A549 (cell line): ENCODE measurements around the gene TBRG4. TPM values are rescaled to one million over a fixed set of nuclear protein-coding genes. Genes with fewer than 3 reads are reported as not detected.

Experiments used
- ATAC-seq, 2 experiments: fragments of 200-7000 bp in 1 of 2; fragments of >200 bp in 1 of 2; cut with Nextera tagmentation in 1 of 2; cut with Tn5 transposase in 1 of 2; 3 replicates each; pipeline versions ENCODE4 v1.8.0 to v1.9.1; 2018 to 2020; ENCODE audit warnings: mild to moderate bottlenecking in 1 of 2, moderate library complexity in 1 of 2
- CTCF ChIA-PET: fragments of 300-600 bp; sonication (Branson Sonifier 250); formaldehyde crosslinking; extraction: SDS; loops from one replicate; lab custom pipeline; 2021; ENCODE audit warnings: antibody characterized with exemption, inconsistent platforms; lab: Yijun Ruan, JAX
- POLR2A ChIA-PET: fragments of 350-600 bp; formaldehyde crosslinking; extraction: SDS; loops from one replicate; lab custom pipeline; 2021; ENCODE audit warnings: antibody characterized with exemption, inconsistent platforms; lab: Yijun Ruan, JAX
- DNase-seq, 2 experiments: peaks; one replicate each; pipeline versions ENCODE4 v3.0.0 to v3.0.0-alpha.2; 2011 to 2016; ENCODE audit warnings: low read depth in 1 of 2, low spot score in 1 of 2
- FAIRE-seq: peaks from 2 replicates; lab custom pipeline; 2011; peaks lifted over from hg19 to GRCh38; lab: Jason Lieb, UNC
- H3K27ac ChIP-seq, 2 experiments: fragments of >200 bp; sonication (Bioruptor Twin); formaldehyde crosslinking; 3 replicates each; pipeline ENCODE4 v1.5.1; 2016 to 2017
- H3K4me1 ChIP-seq: fragments of >200 bp; sonication (Bioruptor Twin); formaldehyde crosslinking; 3 replicates; pipeline ENCODE4 v1.6.1; 2016
- H3K4me2 ChIP-seq: fragments of >200 bp; sonication (Bioruptor Twin); formaldehyde crosslinking; 3 replicates; pipeline ENCODE4 v1.6.1; 2016
- H3K4me3 ChIP-seq: fragments of >200 bp; sonication (Bioruptor Twin); formaldehyde crosslinking; 3 replicates; pipeline ENCODE4 v1.5.1; 2016
- H3K9me3 ChIP-seq: fragments of >200 bp; sonication (Bioruptor Twin); formaldehyde crosslinking; 3 replicates; pipeline ENCODE4 v1.6.1; 2016
- CBX8 ChIP-seq: fragments of 200-600 bp; sonication (generic); IDR thresholded peaks from 2 replicates; pipeline ENCODE4 v1.6.1; 2016
- CHD2 ChIP-seq: fragments of 150-350 bp; IDR thresholded peaks from 2 replicates; pipeline ENCODE4 v1.6.1; 2014; ENCODE audit warnings: low read length; ENCODE audit not compliant: partially characterized antibody
- CHD4 ChIP-seq: fragments of 200-600 bp; sonication (generic); IDR thresholded peaks from 2 replicates; pipeline ENCODE4 v1.6.1; 2016; ENCODE audit warnings: antibody characterized with exemption, mild to moderate bottlenecking, borderline replicate concordance
- EHMT2 ChIP-seq: fragments of 200-600 bp; sonication (generic); IDR thresholded peaks from 2 replicates; pipeline ENCODE4 v1.6.1; 2016; ENCODE audit warnings: antibody characterized with exemption, low read depth, mild to moderate bottlenecking, moderate library complexity
- EP300 ChIP-seq, 2 experiments: fragments of >200 bp; sonication (Bioruptor Twin); formaldehyde crosslinking; IDR thresholded peaks; 2 replicates in 1 of 2; 3 replicates in 1 of 2; pipeline ENCODE4 v1.6.1; 2016 to 2017
- ESRRA ChIP-seq: fragments of 150-350 bp; IDR thresholded peaks from 2 replicates; pipeline ENCODE4 v1.6.1; 2014; ENCODE audit warnings: mild to moderate bottlenecking, low read length, borderline replicate concordance
- FOSB ChIP-seq: fragments of 250-450 bp; sonication (Bioruptor Pico); IDR thresholded peaks from 2 replicates; pipeline ENCODE4 v1.5.0; 2020; ENCODE audit warnings: mild to moderate bottlenecking, moderate library complexity
- FOXS1 ChIP-seq: fragments of 250-450 bp; sonication (Bioruptor Pico); IDR thresholded peaks from 2 replicates; pipeline ENCODE4 v1.5.0; 2020; ENCODE audit warnings: mild to moderate bottlenecking, moderate library complexity
- GATA3 ChIP-seq: IDR thresholded peaks from 2 replicates; pipeline ENCODE4 v1.6.1; 2012; ENCODE audit warnings: borderline replicate concordance
- HDAC2 ChIP-seq: fragments of 200-600 bp; sonication (generic); IDR thresholded peaks from 2 replicates; pipeline ENCODE4 v1.6.1; 2016
- HOXB5 ChIP-seq: fragments of 250-450 bp; sonication (Bioruptor Pico); IDR thresholded peaks from 2 replicates; pipeline ENCODE4 v1.5.0; 2020; ENCODE audit warnings: mild to moderate bottlenecking, moderate library complexity
- KDM5A ChIP-seq: fragments of 200-600 bp; sonication (generic); IDR thresholded peaks from 2 replicates; pipeline ENCODE4 v1.6.1; 2016; ENCODE audit warnings: antibody characterized with exemption, mild to moderate bottlenecking
- MYC ChIP-seq: IDR thresholded peaks from 2 replicates; pipeline ENCODE4 v1.6.1; 2012; ENCODE audit warnings: mild to moderate bottlenecking, inconsistent platforms, low read length, improper control_type of control experiment, borderline replicate concordance
- NPAS2 ChIP-seq: fragments of 250-450 bp; sonication (Bioruptor Pico); IDR thresholded peaks from 2 replicates; pipeline ENCODE4 v1.8.0; 2022; ENCODE audit warnings: mild to moderate bottlenecking, moderate library complexity, borderline replicate concordance
- RCOR1 ChIP-seq: fragments of 150-350 bp; IDR thresholded peaks from 2 replicates; pipeline ENCODE4 v1.6.1; 2014; ENCODE audit warnings: antibody characterized with exemption, low read length, low read depth
- RFX5 ChIP-seq: fragments of 450-650 bp; IDR thresholded peaks from 2 replicates; pipeline ENCODE4 v1.7.1; 2014; ENCODE audit warnings: antibody characterized with exemption, mild to moderate bottlenecking, moderate library complexity
- TFCP2L1 ChIP-seq: fragments of 250-450 bp; sonication (Bioruptor Pico); IDR thresholded peaks from 2 replicates; pipeline ENCODE4 v1.5.0; 2021; ENCODE audit warnings: mild to moderate bottlenecking
- ZNF302 ChIP-seq: fragments of 250-450 bp; sonication (Bioruptor Pico); IDR thresholded peaks from 2 replicates; pipeline ENCODE4 v1.9.0; 2021; ENCODE audit warnings: inconsistent platforms, mild to moderate bottlenecking, moderate library complexity
- WGBS: methylation state at CpG from one replicate; pipeline ENCODE4 v1.1.6; 2017; ENCODE audit errors: missing lambda C conversion rate; 5-methylcytosine and 5-hydroxymethylcytosine counted together
- polyA plus RNA-seq, 4 experiments: library from polyadenylated mRNA; depleted of rRNA in 3 of 4; stranded (reverse); fragments of >200 nt; fragmentation: RNase III in 1 of 4; extraction: RNeasy Plus Mini Kit Qiagen cat#74134 plus additional on column Dnase treatment in 1 of 4; gene quantifications; 2 replicates in 3 of 4; 3 replicates in 1 of 4; pipeline ENCODE4 v1.2.3, GENCODE V29; 2011 to 2017
- TF ChIP-seq, protein P1 (sequence below): fragments of 450-650 bp; IDR thresholded peaks from 2 replicates; pipeline ENCODE4 v1.6.1; 2014; ENCODE audit warnings: antibody characterized with exemption
- TF ChIP-seq, protein P2 (sequence below): fragments of >200 bp; sonication (Bioruptor Twin); formaldehyde crosslinking; IDR thresholded peaks from 3 replicates; pipeline ENCODE4 v1.6.1; 2016
- TF ChIP-seq, protein P3 (sequence below): IDR thresholded peaks from 2 replicates; pipeline ENCODE4 v1.6.1; 2012
- TF ChIP-seq, protein P4 (sequence below): fragments of 200-600 bp; sonication (generic); IDR thresholded peaks from 2 replicates; pipeline ENCODE4 v1.6.1; 2016; ENCODE audit warnings: antibody characterized with exemption, mild to moderate bottlenecking, moderate library complexity
- TF ChIP-seq, protein P5 (sequence below): fragments of 250-450 bp; sonication (Bioruptor Pico); IDR thresholded peaks from 2 replicates; pipeline ENCODE4 v1.5.0; 2020; ENCODE audit warnings: low read depth, mild to moderate bottlenecking, moderate library complexity
- TF ChIP-seq, protein P6 (sequence below): IDR thresholded peaks from 2 replicates; pipeline ENCODE4 v1.6.1; 2012; ENCODE audit warnings: low read depth, borderline replicate concordance

TBRG4 gene
- polyA plus RNA-seq, 2 of the 4 experiments (the other 2 are of a cell fraction) = 88.8 to 100 TPM

DNA sequence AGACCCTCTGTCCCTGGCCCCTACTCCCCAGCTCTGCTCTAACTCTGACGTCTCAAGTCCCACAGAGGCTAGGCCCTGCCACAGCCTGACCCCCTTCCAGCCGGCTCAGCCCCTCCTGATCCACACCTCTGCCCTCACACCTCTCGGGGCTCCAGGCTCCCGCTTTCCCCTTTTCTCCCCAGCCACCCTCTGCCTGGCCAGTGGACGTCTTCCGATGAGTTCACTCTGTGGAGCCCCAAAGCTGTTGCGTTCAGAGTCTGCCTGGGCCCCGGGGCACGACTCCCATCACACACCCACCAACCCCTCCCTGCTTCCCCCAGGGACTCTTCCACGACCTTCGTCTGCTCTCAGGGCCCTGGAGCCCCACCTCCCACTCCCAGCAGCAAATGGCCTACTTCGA lies 18.4 kb upstream of the TBRG4 start:
- DNase-seq (no peak), FAIRE-seq (no peak), ATAC-seq (no peak)
- ChIA-PET CTCF (interaction anchor here (1.5 kb wide), 1 partner anchor 273 kb away, joined by 4 read pairs; no protein-coding TSS in a partner anchor), POLR2A (no interaction called here)
- Histone ChIP-seq H3K4me2 (no peak overlapping the region), H3K27ac (no peak overlapping the region), H3K4me3 (no peak overlapping the region), H3K4me1 (no peaks in the 10 kb centered on the region), H3K9me3 (no peaks in the 10 kb centered on the region)
- TF ChIP-seq RCOR1 (no peak), GATA3 (no peak), HDAC2 (no peak), CHD2 (no peak), ZNF302 (no peak), NPAS2 (no peak), CHD4 (no peak), ESRRA (no peak), CBX8 (no peak)
- TF ChIP-seq, protein P1, sequence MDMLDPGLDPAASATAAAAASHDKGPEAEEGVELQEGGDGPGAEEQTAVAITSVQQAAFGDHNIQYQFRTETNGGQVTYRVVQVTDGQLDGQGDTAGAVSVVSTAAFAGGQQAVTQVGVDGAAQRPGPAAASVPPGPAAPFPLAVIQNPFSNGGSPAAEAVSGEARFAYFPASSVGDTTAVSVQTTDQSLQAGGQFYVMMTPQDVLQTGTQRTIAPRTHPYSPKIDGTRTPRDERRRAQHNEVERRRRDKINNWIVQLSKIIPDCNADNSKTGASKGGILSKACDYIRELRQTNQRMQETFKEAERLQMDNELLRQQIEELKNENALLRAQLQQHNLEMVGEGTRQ = no peak
- TF ChIP-seq, protein P2, sequence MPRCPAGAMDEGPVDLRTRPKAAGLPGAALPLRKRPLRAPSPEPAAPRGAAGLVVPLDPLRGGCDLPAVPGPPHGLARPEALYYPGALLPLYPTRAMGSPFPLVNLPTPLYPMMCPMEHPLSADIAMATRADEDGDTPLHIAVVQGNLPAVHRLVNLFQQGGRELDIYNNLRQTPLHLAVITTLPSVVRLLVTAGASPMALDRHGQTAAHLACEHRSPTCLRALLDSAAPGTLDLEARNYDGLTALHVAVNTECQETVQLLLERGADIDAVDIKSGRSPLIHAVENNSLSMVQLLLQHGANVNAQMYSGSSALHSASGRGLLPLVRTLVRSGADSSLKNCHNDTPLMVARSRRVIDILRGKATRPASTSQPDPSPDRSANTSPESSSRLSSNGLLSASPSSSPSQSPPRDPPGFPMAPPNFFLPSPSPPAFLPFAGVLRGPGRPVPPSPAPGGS = no peak
- 79% methylated on average over 12 of the region's 12 CpGs for WGBS

DNA sequence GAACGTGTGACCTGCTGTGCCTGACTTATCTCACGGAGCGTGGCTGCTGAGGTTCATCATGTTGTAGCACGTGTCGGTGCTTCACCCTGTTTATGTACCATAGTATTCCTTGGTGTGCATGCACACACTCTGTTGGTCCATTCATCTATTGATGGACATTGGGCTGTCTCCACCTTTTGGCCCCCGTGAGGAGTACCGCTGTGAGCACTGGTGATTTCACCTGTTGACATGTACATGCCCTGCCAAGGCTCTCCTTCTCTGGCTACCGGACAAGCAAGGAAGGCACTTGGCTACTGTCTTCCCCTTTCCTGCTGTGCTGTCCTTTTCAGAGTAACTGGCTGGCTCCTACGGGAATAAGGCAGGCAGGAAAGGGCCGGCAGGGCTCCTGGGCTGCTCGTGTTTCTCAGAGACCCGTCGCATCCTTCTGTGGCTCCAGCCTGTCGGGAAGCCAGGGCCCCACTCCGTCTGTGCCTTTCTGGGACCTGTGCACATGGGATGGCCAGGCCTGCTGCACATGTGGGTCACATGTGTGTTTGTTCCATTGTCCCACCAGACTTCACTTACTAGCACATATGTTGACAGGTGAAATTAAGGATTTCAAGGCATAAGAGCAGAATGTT lies 17.8 kb upstream of the TBRG4 start:
- ChIA-PET CTCF (interaction anchor here (1.5 kb wide), 1 partner anchor 272 kb away, joined by 4 read pairs; no protein-coding TSS in a partner anchor), POLR2A (no interaction called here)
- Histone ChIP-seq H3K4me2 (no peak overlapping the region), H3K4me3 (no peak overlapping the region), H3K4me1 (no peaks in the 10 kb centered on the region), H3K27ac (no peak overlapping the region), H3K9me3 (no peaks in the 10 kb centered on the region)
- FAIRE-seq = no peak
- DNase-seq = no peak
- TF ChIP-seq ESRRA (no peak), FOSB (CRISPR knock-in tag) (no peak)
- TF ChIP-seq, protein P3, sequence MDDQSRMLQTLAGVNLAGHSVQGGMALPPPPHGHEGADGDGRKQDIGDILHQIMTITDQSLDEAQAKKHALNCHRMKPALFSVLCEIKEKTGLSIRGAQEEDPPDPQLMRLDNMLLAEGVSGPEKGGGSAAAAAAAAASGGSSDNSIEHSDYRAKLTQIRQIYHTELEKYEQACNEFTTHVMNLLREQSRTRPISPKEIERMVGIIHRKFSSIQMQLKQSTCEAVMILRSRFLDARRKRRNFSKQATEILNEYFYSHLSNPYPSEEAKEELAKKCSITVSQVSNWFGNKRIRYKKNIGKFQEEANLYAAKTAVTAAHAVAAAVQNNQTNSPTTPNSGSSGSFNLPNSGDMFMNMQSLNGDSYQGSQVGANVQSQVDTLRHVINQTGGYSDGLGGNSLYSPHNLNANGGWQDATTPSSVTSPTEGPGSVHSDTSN = no peak
- ATAC-seq = peak in 1 of 2 experiments; percentile 20; a peak in 1 of 6 replicates
- 77% methylated on average over 15 of the region's 15 CpGs for WGBS

DNA sequence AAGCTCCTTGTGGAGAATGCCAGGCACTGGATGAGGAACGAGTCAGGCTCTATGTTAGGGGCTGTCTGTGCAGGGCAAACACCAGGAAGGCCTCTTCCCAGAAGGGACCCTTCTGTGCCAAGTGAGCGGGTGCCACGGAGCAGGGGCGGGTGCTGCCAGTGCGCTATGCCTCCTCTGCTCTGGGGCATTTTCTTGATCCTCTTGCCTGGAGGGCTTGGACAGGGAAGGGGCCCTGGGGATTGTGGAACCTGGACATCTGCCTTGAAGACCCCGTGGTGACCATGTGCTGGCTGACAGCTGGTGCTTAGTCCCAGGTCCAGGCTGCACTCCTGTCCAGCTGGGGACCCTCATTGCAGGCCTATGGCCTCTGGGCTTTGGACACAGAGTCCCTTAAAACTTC lies 15.4 kb upstream of the TBRG4 start:
- Histone ChIP-seq H3K4me1 (no peaks in the 10 kb centered on the region), H3K9me3 (no peaks in the 10 kb centered on the region), H3K4me3 (no peak overlapping the region), H3K27ac (no peak overlapping the region), H3K4me2 (no peak overlapping the region)
- ATAC-seq (no peak), DNase-seq (no peak), FAIRE-seq (no peak)
- ChIA-PET CTCF (interaction anchor here (0.8 to 2.4 kb wide), 4 partner anchors 8 to 536 kb away, joined by 3 to 11 read pairs (median 3); no protein-coding TSS in a partner anchor), POLR2A (no interaction called here)
- WGBS = 61% methylated on average over 6 of the region's 6 CpGs
- TF ChIP-seq EHMT2 (no peak), RFX5 (no peak), FOXS1 (CRISPR knock-in tag) (no peak), HOXB5 (no peak), MYC (no peak), RCOR1 (no peak), TFCP2L1 (no peak), ZNF302 (no peak), EP300 (IDR thresholded peaks at IDR 0.05) (no peak), NPAS2 (no peak), GATA3 (no peak), KDM5A (no peak), HDAC2 (no peak)
- TF ChIP-seq, protein P1 = no peak
- TF ChIP-seq, protein P4, sequence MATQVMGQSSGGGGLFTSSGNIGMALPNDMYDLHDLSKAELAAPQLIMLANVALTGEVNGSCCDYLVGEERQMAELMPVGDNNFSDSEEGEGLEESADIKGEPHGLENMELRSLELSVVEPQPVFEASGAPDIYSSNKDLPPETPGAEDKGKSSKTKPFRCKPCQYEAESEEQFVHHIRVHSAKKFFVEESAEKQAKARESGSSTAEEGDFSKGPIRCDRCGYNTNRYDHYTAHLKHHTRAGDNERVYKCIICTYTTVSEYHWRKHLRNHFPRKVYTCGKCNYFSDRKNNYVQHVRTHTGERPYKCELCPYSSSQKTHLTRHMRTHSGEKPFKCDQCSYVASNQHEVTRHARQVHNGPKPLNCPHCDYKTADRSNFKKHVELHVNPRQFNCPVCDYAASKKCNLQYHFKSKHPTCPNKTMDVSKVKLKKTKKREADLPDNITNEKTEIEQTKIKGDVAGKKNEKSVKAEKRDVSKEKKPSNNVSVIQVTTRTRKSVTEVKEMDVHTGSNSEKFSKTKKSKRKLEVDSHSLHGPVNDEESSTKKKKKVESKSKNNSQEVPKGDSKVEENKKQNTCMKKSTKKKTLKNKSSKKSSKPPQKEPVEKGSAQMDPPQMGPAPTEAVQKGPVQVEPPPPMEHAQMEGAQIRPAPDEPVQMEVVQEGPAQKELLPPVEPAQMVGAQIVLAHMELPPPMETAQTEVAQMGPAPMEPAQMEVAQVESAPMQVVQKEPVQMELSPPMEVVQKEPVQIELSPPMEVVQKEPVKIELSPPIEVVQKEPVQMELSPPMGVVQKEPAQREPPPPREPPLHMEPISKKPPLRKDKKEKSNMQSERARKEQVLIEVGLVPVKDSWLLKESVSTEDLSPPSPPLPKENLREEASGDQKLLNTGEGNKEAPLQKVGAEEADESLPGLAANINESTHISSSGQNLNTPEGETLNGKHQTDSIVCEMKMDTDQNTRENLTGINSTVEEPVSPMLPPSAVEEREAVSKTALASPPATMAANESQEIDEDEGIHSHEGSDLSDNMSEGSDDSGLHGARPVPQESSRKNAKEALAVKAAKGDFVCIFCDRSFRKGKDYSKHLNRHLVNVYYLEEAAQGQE = no peak
- TF ChIP-seq, protein P5, sequence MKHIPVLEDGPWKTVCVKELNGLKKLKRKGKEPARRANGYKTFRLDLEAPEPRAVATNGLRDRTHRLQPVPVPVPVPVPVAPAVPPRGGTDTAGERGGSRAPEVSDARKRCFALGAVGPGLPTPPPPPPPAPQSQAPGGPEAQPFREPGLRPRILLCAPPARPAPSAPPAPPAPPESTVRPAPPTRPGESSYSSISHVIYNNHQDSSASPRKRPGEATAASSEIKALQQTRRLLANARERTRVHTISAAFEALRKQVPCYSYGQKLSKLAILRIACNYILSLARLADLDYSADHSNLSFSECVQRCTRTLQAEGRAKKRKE = no peak
- TF ChIP-seq, protein P6, sequence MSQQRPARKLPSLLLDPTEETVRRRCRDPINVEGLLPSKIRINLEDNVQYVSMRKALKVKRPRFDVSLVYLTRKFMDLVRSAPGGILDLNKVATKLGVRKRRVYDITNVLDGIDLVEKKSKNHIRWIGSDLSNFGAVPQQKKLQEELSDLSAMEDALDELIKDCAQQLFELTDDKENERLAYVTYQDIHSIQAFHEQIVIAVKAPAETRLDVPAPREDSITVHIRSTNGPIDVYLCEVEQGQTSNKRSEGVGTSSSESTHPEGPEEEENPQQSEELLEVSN = no peak
